Pancreas (tissue), 10 donors: Measurements from ENCODE around the gene C9orf43. TPM values are rescaled to one million over a fixed set of nuclear protein-coding genes. Genes with fewer than 3 reads are reported as not detected.

Experiments
- ATAC-seq, 4 donors: fragments of 200-7000 bp; cut with Tn5 transposase; one replicate each; pipeline versions ENCODE4 v1.8.0 to v1.9.1; 2020; ENCODE audit warnings: mild to moderate bottlenecking in 4 of 4, moderate library complexity in 4 of 4
- DNase-seq, 6 donors: peaks; one replicate each; pipeline ENCODE4 v3.0.0-alpha.2; 2020
- FAIRE-seq: peaks from 2 replicates; lab custom pipeline; 2012; peaks lifted over from hg19 to GRCh38; lab: Jason Lieb, UNC
- H3K27ac ChIP-seq, 4 donors: fragments of 200-600 bp; sonication (generic); 1 replicate in 3 of 4; 2 replicates in 1 of 4; pipeline versions ENCODE4 v1.5.0 to v1.8.0; 2020
- H3K27me3 ChIP-seq, 4 donors: fragments of 200-600 bp; one replicate each; pipeline ENCODE4 v1.8.0; 2021
- H3K36me3 ChIP-seq, 3 donors: fragments of 200-600 bp; sonication (generic) in 1 of 3; one replicate each; pipeline versions ENCODE4 v1.5.0 to v1.8.0; 2020 to 2021
- H3K4me1 ChIP-seq, 3 donors: fragments of 200-600 bp; one replicate each; pipeline ENCODE4 v1.8.0; 2021
- H3K4me3 ChIP-seq, 4 donors: fragments of 200-600 bp; sonication (generic) in 2 of 4; one replicate each; pipeline versions ENCODE4 v1.5.0 to v1.8.0; 2020 to 2021
- H3K9me3 ChIP-seq, 4 donors: fragments of 200-600 bp; one replicate each; pipeline ENCODE4 v1.8.0; 2021
- CTCF ChIP-seq, 4 donors: fragments of 200-600 bp; sonication (generic) in 3 of 4; IDR thresholded peaks; one replicate each; pipeline versions ENCODE4 v1.5.0 to v1.8.0; 2021; ENCODE audit warnings: antibody characterized with exemption in 4 of 4
- WGBS, 2 donors: extraction: QIAGEN DNeasy Blood & Tissue Kit; methylation state at CpG; one replicate each; pipeline ENCODE4 v1.1.7; 2013; 5-methylcytosine and 5-hydroxymethylcytosine counted together
- intact Hi-C, 3 donors: fragments of 100-400 bp; cut with DNase I; formaldehyde crosslinking; loops; one replicate each; pipeline versions ENCODE4 v1.11.1 to v1.14.2; 2022
- polyA plus RNA-seq, 2 donors: library from polyadenylated mRNA; stranded (reverse); fragments of 200-250 nt; gene quantifications; one replicate each; pipeline ENCODE4 v1.2.3, GENCODE V29; 2013
- total RNA-seq, 6 donors: library from RNA; stranded (reverse); fragmentation: NEBNext Ultra II Directional in 4 of 6; extraction: Animal tissue kit (Norgen Biotek cat#: 25700) in 4 of 6; gene quantifications; one replicate each; pipeline versions ENCODE4 v1.2.1 to v1.2.4, GENCODE V29; 2021 to 2023
- donor health status: healthy with polysubstance abuse.
- donor health status: DM: no; HTN: no; CAD: no; lungs with moderate emphysema.
- donor health status: DM: no; HTN: no; CAD: no.
- donor health status: control.
- donor health status: control.
- donor health status: Bipolar disorder and iron deficiency.
- donor health status: DM: yes; HTN: yes; CAD: no.
- donor health status: DM: no; HTN: no; CAD: no.
- donor health status: DM: no; HTN: no; CAD: no.
- donor health status: DM: yes; HTN: yes; CAD: no.

Gene C9orf43
- total and polyA plus RNA-seq, 8 donors, result 0.18 to 1.5 (median 0.49) TPM

GRCh38 chr9:113372059-113372458, 38.5 kb upstream of the C9orf43 start:
- no peak for DNase-seq
- TF ChIP-seq CTCF (IDR thresholded peaks at IDR 0.05), result no peak
- H3K4me1 ChIP-seq, result peaks cover 27 to 38% (median 36%) of the 10 kb centered on the region in 3 donors
- H3K9me3 ChIP-seq, result no peaks in the 10 kb centered on the region
- ATAC-seq, result no peak
- H3K36me3 ChIP-seq, result peaks cover 0 to 15% (median 0%) of the 10 kb centered on the region in 3 donors
- no peak for FAIRE-seq
- intact Hi-C loops, result no loop called here
- H3K27ac ChIP-seq, result peak overlapping the region in 1 of 4 donors; percentile 4
- WGBS, 2 donors, result 72 to 75% methylated on average over 5 of the region's 5 CpGs
- H3K27me3 ChIP-seq, result no peaks in the 10 kb centered on the region
- no peak overlapping the region for H3K4me3 ChIP-seq

- TF ChIP-seq CTCF (IDR thresholded peaks at IDR 0.05), result no peak
- Histone ChIP-seq H3K27ac (peak overlapping the region in 1 of 4 donors; percentile 35), H3K27me3 (no peaks in the 10 kb centered on the region), H3K4me3 (no peak overlapping the region), H3K4me1 (peaks cover 27 to 48% (median 44%) of the 10 kb centered on the region in 3 donors), H3K9me3 (no peaks in the 10 kb centered on the region), H3K36me3 (peaks cover 0 to 15% (median 0%) of the 10 kb centered on the region in 3 donors)
- FAIRE-seq (no peak), DNase-seq (no peak), ATAC-seq (no peak)
- 34 to 46% methylated on average over 3 of the region's 3 CpGs for whole genome bisulfite sequencing, 2 donors
- intact Hi-C loops, result no loop called here
These were observed 37.3 kb upstream of the C9orf43 start for GRCh38 chr9:113373256-113373655.

- FAIRE-seq (no peak), DNase-seq (peak in 2 of 6 donors; percentile 65 to 77), ATAC-seq (no peak)
- no peaks in the 10 kb centered on the region for H3K27me3 ChIP-seq
- no peak for TF ChIP-seq CTCF (IDR thresholded peaks at IDR 0.05)
- peak overlapping the region in 1 of 4 donors; percentile 35 for H3K27ac ChIP-seq
- WGBS, 2 donors, result 59 to 63% methylated on average over 24 of the region's 24 CpGs
- H3K9me3 ChIP-seq, result no peaks in the 10 kb centered on the region
- H3K4me1 ChIP-seq, result peaks cover 33 to 52% (median 50%) of the 10 kb centered on the region in 3 donors
- no peak overlapping the region for H3K4me3 ChIP-seq
- peaks cover 0 to 15% (median 0%) of the 10 kb centered on the region in 3 donors for H3K36me3 ChIP-seq
- intact Hi-C loops, result no loop called here
These were observed 36.7 kb upstream of the C9orf43 start for GRCh38 chr9:113373676-113374392.

GRCh38 chr9:113375057-113376023, 35.2 kb upstream of the C9orf43 start:
- intact Hi-C loops, result no loop called here
- Histone ChIP-seq H3K4me1 (peaks cover 33 to 58% (median 48%) of the 10 kb centered on the region in 3 donors), H3K9me3 (no peaks in the 10 kb centered on the region), H3K27me3 (no peaks in the 10 kb centered on the region), H3K27ac (peak overlapping the region; percentile 93 to 97 (median 94)), H3K4me3 (peak overlapping the region; percentile 72 to 91 (median 79)), H3K36me3 (peaks cover 0 to 15% (median 0%) of the 10 kb centered on the region in 3 donors)
- whole genome bisulfite sequencing, 2 donors, result 36 to 38% methylated on average over 6 of the region's 6 CpGs
- peak in 2 of 6 donors; percentile 51 to 61 for DNase-seq
- TF ChIP-seq CTCF (IDR thresholded peaks at IDR 0.05), result no peak
- peak; percentile 26 to 38 (median 34) for ATAC-seq
- FAIRE-seq, result no peak
